Neuronal stem cell (in vitro differentiated cells): ENCODE data around the gene KDM4B.
A peak's percentile ranks its signal among the peaks of the same experiment; 100 is the strongest.

Source experiments
- DNase-seq: peaks from one replicate; pipeline ENCODE4 v3.0.0-alpha.2; 2013; ENCODE audit warnings: low spot score
- H2AFZ ChIP-seq: one replicate; pipeline ENCODE4 v1.6.1; 2013; ENCODE audit warnings: mild to moderate bottlenecking, low read length, inconsistent platforms
- H2AK5ac ChIP-seq: 2 replicates; pipeline ENCODE4 v1.6.1; 2013; ENCODE audit warnings: low read depth, mild to moderate bottlenecking, inconsistent platforms, low read length, moderate library complexity, mixed read lengths
- H2BK120ac ChIP-seq: 2 replicates; pipeline ENCODE4 v1.6.1; 2013; ENCODE audit warnings: low read depth, mild to moderate bottlenecking, inconsistent platforms, low read length, moderate library complexity, mixed read lengths
- H2BK12ac ChIP-seq: one replicate; pipeline ENCODE4 v1.6.1; 2013; ENCODE audit warnings: low read length, inconsistent platforms
- H2BK15ac ChIP-seq: 2 replicates; pipeline ENCODE4 v1.6.1; 2013; ENCODE audit warnings: mild to moderate bottlenecking, low read length, inconsistent platforms, mixed read lengths
- H2BK5ac ChIP-seq: one replicate; pipeline ENCODE4 v1.6.1; 2013; ENCODE audit warnings: inconsistent platforms, mild to moderate bottlenecking, low read length, moderate library complexity
- H3K14ac ChIP-seq: one replicate; pipeline ENCODE4 v1.6.1; 2013; ENCODE audit warnings: low read length, inconsistent platforms
- H3K18ac ChIP-seq: 2 replicates; pipeline ENCODE4 v1.6.1; 2013; ENCODE audit warnings: low read length, inconsistent platforms
- H3K23ac ChIP-seq: 2 replicates; pipeline ENCODE4 v1.6.1; 2013; ENCODE audit warnings: low read depth, mild to moderate bottlenecking, mixed read lengths, low read length, inconsistent platforms; ENCODE audit not compliant: poor library complexity
- H3K27ac ChIP-seq: replicated peaks from 3 replicates; pipeline ENCODE4 v1.5.1; 2013; ENCODE audit warnings: low read length, inconsistent platforms
- H3K27me3 ChIP-seq, 3 experiments: 2 replicates each; pipeline ENCODE4 v1.6.1; 2013; ENCODE audit warnings: low read length in 3 of 3, mild to moderate bottlenecking in 2 of 3, inconsistent platforms in 1 of 3, low read depth in 1 of 3, mixed read lengths in 1 of 3, moderate library complexity in 1 of 3; ENCODE audit not compliant: control insufficient read depth in 3 of 3, insufficient read depth in 3 of 3
- H3K36me3 ChIP-seq, 2 donors: replicated peaks in 1 of 2; 2 replicates each; pipeline ENCODE4 v1.6.1; 2013; ENCODE audit warnings: low read length in 2 of 2; ENCODE audit not compliant: control insufficient read depth in 2 of 2, insufficient read depth in 2 of 2
- H3K4ac ChIP-seq: 2 replicates; pipeline ENCODE4 v1.6.1; 2013; ENCODE audit warnings: inconsistent platforms, mild to moderate bottlenecking, low read length, moderate library complexity
- H3K4me1 ChIP-seq, 2 donors: 1 replicate in 1 of 2; 2 replicates in 1 of 2; pipeline ENCODE4 v1.6.1; 2013; ENCODE audit warnings: low read length in 2 of 2, low read depth in 1 of 2; ENCODE audit not compliant: control insufficient read depth in 2 of 2, insufficient read depth in 1 of 2
- H3K4me2 ChIP-seq: one replicate; pipeline ENCODE4 v1.6.1; 2013; ENCODE audit warnings: mild to moderate bottlenecking, low read length, inconsistent platforms; ENCODE audit not compliant: insufficient read depth, poor library complexity, severe bottlenecking
- H3K4me3 ChIP-seq, 2 donors: 2 replicates each; pipeline ENCODE4 v1.5.1; 2013; ENCODE audit warnings: low read length in 2 of 2, mild to moderate bottlenecking in 2 of 2, inconsistent platforms in 1 of 2, moderate library complexity in 1 of 2
- H3K79me1 ChIP-seq: one replicate; pipeline ENCODE4 v1.6.1; 2013; ENCODE audit warnings: low read depth, mild to moderate bottlenecking, inconsistent platforms, low read length, moderate library complexity
- H3K9ac ChIP-seq: one replicate; pipeline ENCODE4 v1.6.1; 2013; ENCODE audit warnings: mild to moderate bottlenecking, low read depth, low read length, inconsistent platforms; ENCODE audit not compliant: poor library complexity
- H3K9me3 ChIP-seq, 2 donors: replicated peaks in 1 of 2; 2 replicates each; pipeline versions ENCODE3 to v1.6.1; 2013; ENCODE audit warnings: low read length in 2 of 2, mild to moderate bottlenecking in 2 of 2, inconsistent platforms in 1 of 2, low read depth in 1 of 2, mixed read lengths in 1 of 2, moderate library complexity in 1 of 2; ENCODE audit not compliant: control insufficient read depth in 2 of 2, insufficient read depth in 1 of 2
- H4K8ac ChIP-seq: one replicate; pipeline ENCODE4 v1.6.1; 2013; ENCODE audit warnings: low read depth, mild to moderate bottlenecking, inconsistent platforms, low read length, moderate library complexity
- H4K91ac ChIP-seq: one replicate; pipeline ENCODE4 v1.6.1; 2013; ENCODE audit warnings: low read length, low read depth, mild to moderate bottlenecking, inconsistent platforms; ENCODE audit not compliant: poor library complexity
- WGBS, 2 donors: extraction: QIAGEN DNeasy Blood & Tissue Kit; methylation state at CpG; one replicate each; pipeline ENCODE4 v1.1.7; 2013; ENCODE audit warnings: missing lambda C conversion rate in 2 of 2, mixed read lengths in 1 of 2; ENCODE audit not compliant: insufficient read length in 2 of 2, insufficient replicate concordance in 1 of 2; ENCODE audit errors: extremely low coverage in 2 of 2; 5-methylcytosine and 5-hydroxymethylcytosine counted together

KDM4B gene

DNA sequence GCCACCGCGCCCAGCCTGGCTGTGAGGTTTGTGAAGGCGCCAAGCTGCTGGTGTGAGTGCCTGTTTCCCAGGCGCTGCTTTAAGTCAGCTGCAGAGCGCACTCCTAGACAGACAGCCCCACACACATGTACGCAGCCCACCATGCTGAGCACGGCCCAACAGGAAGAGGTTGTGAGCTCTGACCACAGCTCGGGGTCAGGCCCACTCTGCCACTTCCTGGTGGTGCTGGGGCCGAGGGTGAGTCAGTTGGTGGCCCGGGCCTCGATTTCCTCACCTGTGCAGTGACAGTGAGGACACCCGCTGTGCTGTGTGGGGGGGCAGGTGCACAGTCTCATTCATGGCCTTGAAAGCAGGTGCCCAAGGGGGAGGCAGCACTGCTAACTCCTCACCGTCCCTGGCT, 106.7 kb downstream of the KDM4B start:
- H3K4me3 ChIP-seq = no peak overlapping the region
- H2BK5ac ChIP-seq = no peak overlapping the region
- no peaks in the 10 kb centered on the region for H3K4me1 ChIP-seq
- no peak overlapping the region for H4K91ac ChIP-seq
- H2AK5ac ChIP-seq = no peak overlapping the region
- peak overlapping the region; percentile 21 for H3K9ac ChIP-seq
- H3K4ac ChIP-seq = no peak overlapping the region
- peak overlapping the region; percentile 85 for H3K23ac ChIP-seq
- no peaks in the 10 kb centered on the region for H3K9me3 ChIP-seq
- WGBS, 2 donors = no CpG with 5 or more reads among the region's 13 CpGs
- DNase-seq = no peak
- peak overlapping the region; percentile 57 for H3K18ac ChIP-seq
- H3K14ac ChIP-seq = peak overlapping the region; percentile 38
- no peak overlapping the region for H2AFZ ChIP-seq
- no peaks in the 10 kb centered on the region for H3K27me3 ChIP-seq
- no peak overlapping the region for H3K4me2 ChIP-seq
- peaks cover 10% of the 10 kb centered on the region for H3K79me1 ChIP-seq
- no peak overlapping the region for H3K27ac ChIP-seq
- no peak overlapping the region for H2BK15ac ChIP-seq
- peaks cover 19 to 73% of the 10 kb centered on the region in 2 donors for H3K36me3 ChIP-seq
- no peak overlapping the region for H2BK12ac ChIP-seq
- peak overlapping the region; percentile 65 for H4K8ac ChIP-seq
- H2BK120ac ChIP-seq = no peak overlapping the region

DNA sequence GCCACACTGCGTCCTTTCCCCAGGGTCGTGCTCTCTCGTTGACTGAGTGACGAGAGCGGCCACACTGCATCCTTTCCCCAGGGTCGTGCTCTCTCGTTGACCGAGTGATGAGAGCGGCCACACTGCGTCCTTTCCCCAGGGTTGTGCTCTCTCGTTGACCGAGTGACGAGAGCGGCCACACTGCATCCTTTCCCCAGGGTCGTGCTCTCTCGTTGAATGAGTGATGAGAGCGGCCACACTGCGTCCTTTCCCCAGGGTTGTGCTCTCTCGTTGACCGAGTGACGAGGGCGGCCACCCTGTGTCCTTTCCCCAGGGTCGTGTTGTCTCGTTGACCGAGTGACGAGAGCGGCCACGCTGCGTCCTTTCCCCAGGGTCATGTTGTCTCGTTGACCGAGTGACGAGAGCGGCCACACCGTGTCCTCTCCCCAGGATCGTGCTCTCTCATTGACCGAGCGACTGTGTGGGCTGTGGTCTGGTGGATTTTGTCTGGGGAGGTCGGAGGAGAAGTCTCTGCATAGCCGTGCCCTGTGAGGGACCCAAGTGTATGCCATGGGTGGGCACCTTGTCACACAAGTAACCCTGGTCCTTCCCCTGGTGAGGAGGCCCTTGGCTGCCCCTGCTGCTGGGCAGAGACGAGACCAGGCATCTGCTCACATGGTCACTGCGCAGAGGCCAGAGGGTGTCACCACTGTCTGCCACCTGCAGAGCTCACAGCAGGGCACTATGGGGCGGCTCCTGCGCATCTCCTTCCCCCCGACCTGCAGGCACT, 107.7 kb downstream of the KDM4B start:
- H2BK120ac ChIP-seq = no peak overlapping the region
- no peaks in the 10 kb centered on the region for H3K4me1 ChIP-seq
- H3K79me1 ChIP-seq = peaks cover 8% of the 10 kb centered on the region
- no peak overlapping the region for H3K23ac ChIP-seq
- no peak overlapping the region for H2BK12ac ChIP-seq
- no peak overlapping the region for H2BK15ac ChIP-seq
- no peak overlapping the region for H3K9ac ChIP-seq
- peak overlapping the region; percentile 9 for H2BK5ac ChIP-seq
- no CpG with 5 or more reads among the region's 44 CpGs for WGBS, 2 donors
- no peak overlapping the region for H3K27ac ChIP-seq
- no peaks in the 10 kb centered on the region for H3K9me3 ChIP-seq
- H4K91ac ChIP-seq = no peak overlapping the region
- no peak overlapping the region for H4K8ac ChIP-seq
- no peak overlapping the region for H3K4ac ChIP-seq
- H3K14ac ChIP-seq = no peak overlapping the region
- no peak overlapping the region for H3K4me3 ChIP-seq
- no peak overlapping the region for H2AFZ ChIP-seq
- H3K4me2 ChIP-seq = no peak overlapping the region
- peaks cover 27 to 76% of the 10 kb centered on the region in 2 donors for H3K36me3 ChIP-seq
- no peak overlapping the region for H2AK5ac ChIP-seq
- DNase-seq = no peak
- no peaks in the 10 kb centered on the region for H3K27me3 ChIP-seq
- H3K18ac ChIP-seq = no peak overlapping the region

DNA sequence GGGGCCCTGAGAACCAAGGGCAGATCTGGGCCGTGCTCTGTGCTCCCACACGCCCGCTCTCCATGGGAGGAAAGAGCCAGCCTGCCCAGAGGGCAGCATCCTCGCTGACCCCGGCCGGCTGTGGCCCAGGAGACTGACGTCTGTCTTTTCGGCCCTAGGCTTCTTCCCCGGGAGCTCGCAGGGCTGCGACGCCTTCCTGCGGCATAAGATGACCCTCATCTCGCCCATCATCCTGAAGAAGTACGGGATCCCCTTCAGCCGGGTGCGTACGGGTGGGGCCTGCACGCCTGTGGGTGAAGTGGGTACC, 108.2 kb downstream of the KDM4B start:
- Histone ChIP-seq H2BK120ac (no peak overlapping the region), H3K27me3 (no peaks in the 10 kb centered on the region), H2BK15ac (no peak overlapping the region), H3K36me3 (peaks cover 30 to 76% of the 10 kb centered on the region in 2 donors), H3K4me1 (no peaks in the 10 kb centered on the region), H2AK5ac (no peak overlapping the region), H3K79me1 (peaks cover 8% of the 10 kb centered on the region), H3K9ac (no peak overlapping the region), H3K27ac (no peak overlapping the region), H2AFZ (no peak overlapping the region), H2BK5ac (peak overlapping the region; percentile 9), H3K4me3 (no peak overlapping the region), H3K4ac (no peak overlapping the region), H2BK12ac (no peak overlapping the region), H3K9me3 (no peaks in the 10 kb centered on the region), H4K8ac (no peak overlapping the region), H3K4me2 (no peak overlapping the region), H3K14ac (no peak overlapping the region), H3K18ac (no peak overlapping the region), H4K91ac (no peak overlapping the region), H3K23ac (no peak overlapping the region)
- WGBS, 2 donors = no CpG with 5 or more reads among the region's 19 CpGs
- no peak for DNase-seq

DNA sequence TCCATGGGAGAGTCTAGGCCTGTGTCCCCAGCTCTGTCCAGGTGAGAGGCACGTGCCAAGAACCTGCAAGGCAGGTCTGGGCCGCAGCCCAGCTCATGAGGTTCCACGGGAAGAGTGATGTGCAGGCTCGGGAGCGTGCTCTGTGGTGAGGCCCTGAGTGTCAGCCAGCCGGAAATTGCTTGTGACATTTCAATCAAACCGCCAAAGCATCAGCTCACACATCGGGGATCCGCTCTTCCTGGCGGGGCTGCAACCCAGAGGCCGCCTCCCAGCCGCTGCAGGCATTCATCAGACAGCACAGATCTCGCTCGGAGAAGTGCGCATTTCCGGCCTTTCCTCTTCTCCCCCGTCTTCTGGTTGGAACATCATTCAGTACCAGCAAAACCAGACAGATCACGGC, 109.3 kb downstream of the KDM4B start:
- H3K79me1 ChIP-seq = peaks cover 8% of the 10 kb centered on the region
- H2BK120ac ChIP-seq = no peak overlapping the region
- no peak overlapping the region for H3K4ac ChIP-seq
- no peak overlapping the region for H3K23ac ChIP-seq
- H3K27me3 ChIP-seq = no peaks in the 10 kb centered on the region
- peaks cover 35 to 76% of the 10 kb centered on the region in 2 donors for H3K36me3 ChIP-seq
- H3K9me3 ChIP-seq = no peaks in the 10 kb centered on the region
- H3K4me2 ChIP-seq = no peak overlapping the region
- H3K4me1 ChIP-seq = peaks cover 0 to 2% of the 10 kb centered on the region in 2 donors
- no peak for DNase-seq
- no peak overlapping the region for H3K9ac ChIP-seq
- H2AFZ ChIP-seq = no peak overlapping the region
- no peak overlapping the region for H2AK5ac ChIP-seq
- no peak overlapping the region for H2BK12ac ChIP-seq
- H3K4me3 ChIP-seq = no peak overlapping the region
- H2BK5ac ChIP-seq = no peak overlapping the region
- no peak overlapping the region for H2BK15ac ChIP-seq
- no peak overlapping the region for H3K14ac ChIP-seq
- H3K27ac ChIP-seq = no peak overlapping the region
- H4K91ac ChIP-seq = no peak overlapping the region
- no peak overlapping the region for H3K18ac ChIP-seq
- no CpG with 5 or more reads among the region's 18 CpGs for WGBS, 2 donors
- no peak overlapping the region for H4K8ac ChIP-seq
